CD14-positive monocyte (primary cell): ENCODE results near the gene RBM10. TPM values are rescaled to one million over a fixed set of nuclear protein-coding genes. Genes with fewer than 3 reads are reported as not detected.
A peak's percentile ranks its signal among the peaks of the same experiment; 100 is the strongest.

ENCODE experiments used
- DNase-seq, 3 donors: peaks; one replicate each; pipeline ENCODE4 v3.0.0-alpha.2; 2011 to 2022
- H2AFZ ChIP-seq: 2 replicates; pipeline ENCODE4 v1.6.0; 2012; ENCODE audit warnings: mild to moderate bottlenecking, low read depth, low read length, inconsistent platforms; ENCODE audit not compliant: insufficient read depth, poor library complexity, severe bottlenecking
- H3K27ac ChIP-seq, 2 donors: 1 replicate in 1 of 2; 2 replicates in 1 of 2; pipeline ENCODE4 v1.5.1; 2012 to 2013; ENCODE audit warnings: low read length in 2 of 2, control low read depth in 1 of 2, inconsistent platforms in 1 of 2, low read depth in 1 of 2, mild to moderate bottlenecking in 1 of 2
- H3K27me3 ChIP-seq, 2 donors: one replicate each; pipeline versions ENCODE4 v1.6.0 to v1.6.1; 2011 to 2013; ENCODE audit warnings: low read length in 2 of 2; ENCODE audit not compliant: control insufficient read depth in 2 of 2, insufficient read depth in 2 of 2
- H3K36me3 ChIP-seq, 2 donors: replicated peaks in 1 of 2; 1 replicate in 1 of 2; 2 replicates in 1 of 2; pipeline versions ENCODE4 v1.5.1 to v1.6.1; 2012 to 2013; ENCODE audit warnings: low read length in 2 of 2, control low read depth in 1 of 2, inconsistent platforms in 1 of 2, mild to moderate bottlenecking in 1 of 2; ENCODE audit not compliant: insufficient read depth in 2 of 2, control insufficient read depth in 1 of 2
- H3K4me1 ChIP-seq, 2 donors: 1 replicate in 1 of 2; 2 replicates in 1 of 2; pipeline versions ENCODE4 v1.5.1 to v1.6.1; 2012 to 2013; ENCODE audit warnings: low read length in 2 of 2, control low read depth in 1 of 2, inconsistent platforms in 1 of 2, mild to moderate bottlenecking in 1 of 2, moderate library complexity in 1 of 2; ENCODE audit not compliant: insufficient read depth in 2 of 2, control insufficient read depth in 1 of 2
- H3K4me2 ChIP-seq: replicated peaks from 2 replicates; pipeline ENCODE3; 2012; ENCODE audit warnings: low read length, moderate library complexity, mild to moderate bottlenecking; ENCODE audit not compliant: poor library complexity, severe bottlenecking; ENCODE audit errors: extremely low read depth
- H3K4me3 ChIP-seq, 3 experiments: fragments of 200-600 bp in 1 of 3; sonication (generic) in 1 of 3; replicated peaks in 1 of 3; 1 replicate in 2 of 3; 2 replicates in 1 of 3; pipeline ENCODE4 v1.5.1; 2011 to 2013; ENCODE audit warnings: low read length in 3 of 3, mild to moderate bottlenecking in 3 of 3, control low read depth in 2 of 3, low read depth in 2 of 3, inconsistent platforms in 1 of 3, moderate library complexity in 1 of 3
- H3K79me2 ChIP-seq: 2 replicates; pipeline ENCODE4 v1.6.0; 2012; ENCODE audit warnings: mild to moderate bottlenecking, control low read depth, inconsistent platforms, low read length, moderate library complexity; ENCODE audit not compliant: insufficient read depth
- H3K9ac ChIP-seq: 2 replicates; pipeline ENCODE4 v1.6.0; 2017; ENCODE audit warnings: low read length, mild to moderate bottlenecking; ENCODE audit not compliant: insufficient read depth, poor library complexity, severe bottlenecking
- H3K9me3 ChIP-seq, 2 donors: replicated peaks in 1 of 2; 1 replicate in 1 of 2; 2 replicates in 1 of 2; pipeline versions ENCODE4 v1.5.1 to v1.6.1; 2012 to 2013; ENCODE audit warnings: low read length in 2 of 2, control low read depth in 1 of 2; ENCODE audit not compliant: control insufficient read depth in 1 of 2, insufficient read depth in 1 of 2
- H4K20me1 ChIP-seq: 2 replicates; pipeline ENCODE4 v1.6.0; 2012; ENCODE audit warnings: mild to moderate bottlenecking, low read length, control low read depth, moderate library complexity; ENCODE audit not compliant: insufficient read depth
- H3K27ac Mint-ChIP-seq, 7 donors: one replicate each; pipeline ENCODE4 v1.8.0; 2020; ENCODE audit warnings: mild to moderate bottlenecking in 7 of 7, mixed read lengths in 7 of 7, moderate library complexity in 6 of 7, inconsistent platforms in 2 of 7
- H3K27me3 Mint-ChIP-seq, 3 donors: one replicate each; pipeline ENCODE4 v1.8.0; 2021 to 2022; ENCODE audit warnings: low read depth in 3 of 3, mild to moderate bottlenecking in 3 of 3, mixed read lengths in 3 of 3, moderate library complexity in 3 of 3, inconsistent platforms in 1 of 3
- H3K36me3 Mint-ChIP-seq, 2 donors: one replicate each; pipeline ENCODE4 v1.8.0; 2020; ENCODE audit warnings: mixed read lengths in 2 of 2, inconsistent platforms in 1 of 2, mild to moderate bottlenecking in 1 of 2
- H3K4me1 Mint-ChIP-seq: one replicate; pipeline ENCODE4 v1.8.0; 2020; ENCODE audit warnings: mild to moderate bottlenecking, mixed read lengths
- H3K4me3 Mint-ChIP-seq, 2 donors: one replicate each; pipeline ENCODE4 v1.8.0; 2020; ENCODE audit warnings: mild to moderate bottlenecking in 2 of 2, mixed read lengths in 2 of 2, moderate library complexity in 1 of 2
- H3K9me3 Mint-ChIP-seq, 7 donors: one replicate each; pipeline ENCODE4 v1.8.0; 2020 to 2022; ENCODE audit warnings: mixed read lengths in 7 of 7, mild to moderate bottlenecking in 6 of 7, moderate library complexity in 6 of 7, inconsistent platforms in 2 of 7
- CTCF ChIP-seq: fragments of 200-600 bp; IDR thresholded peaks from one replicate; pipeline ENCODE4 v1.8.0; 2022; ENCODE audit warnings: antibody characterized with exemption, mild to moderate bottlenecking
- WGBS: methylation state at CpG from one replicate; pipeline ENCODE4 v1.1.5; 2013; ENCODE audit warnings: missing lambda C conversion rate; ENCODE audit not compliant: insufficient coverage; 5-methylcytosine and 5-hydroxymethylcytosine counted together
- intact Hi-C, 2 donors: fragments of 100-400 bp; cut with micrococcal nuclease; formaldehyde crosslinking; loops; one replicate each; pipeline versions ENCODE4 v1.15.0 to v1.15.1; 2023
- polyA plus RNA-seq, 3 donors: library from polyadenylated mRNA; depleted of rRNA in 1 of 3; unstranded in 2 of 3; stranded (reverse) in 1 of 3; fragments of 300-500 nt in 2 of 3; fragments of >200 nt in 1 of 3; fragmentation: Illumina TruSeq in 2 of 3; gene quantifications; 1 replicate in 2 of 3; 2 replicates in 1 of 3; pipeline ENCODE4 v1.2.3, GENCODE V29; 2012 to 2021

Gene RBM10
- polyA plus RNA-seq, 3 donors = 7.3 to 29.4 (median 14.0) TPM

GRCh38 chrX:47218280-47218919 is 73.4 kb downstream of the RBM10 start, which contains the start of gene CDK16:
CDK16 (plus strand) TSS chrX:47218681; CDS start chrX:47223558, 4,877 bp downstream.
- Mint-ChIP-seq H3K4me3 (peak within 1 kb of the TSS; percentile 89 to 93), H3K27me3 (peaks cover 0 to 18% (median 0%) of the 10 kb centered on the region in 3 donors), H3K36me3 (peaks cover 36 to 51% of the 10 kb centered on the region in 2 donors), H3K27ac (peak within 1 kb of the TSS; percentile 95 to 99 (median 98)), H3K4me1 (peaks cover 45% of the 10 kb centered on the region), H3K9me3 (peaks cover 0 to 14% (median 0%) of the 10 kb centered on the region in 7 donors)
- Histone ChIP-seq H3K9ac (peak within 1 kb of the TSS; percentile 92), H3K27me3 (no peaks in the 10 kb centered on the region), H3K4me3 (peak within 1 kb of the TSS; percentile 71 to 88 (median 79)), H3K79me2 (peaks cover 37% of the 10 kb centered on the region), H3K4me2 (peak within 1 kb of the TSS; percentile 88), H3K9me3 (no peaks in the 10 kb centered on the region), H3K27ac (peak within 1 kb of the TSS; percentile 95 to 98), H2AFZ (peak within 1 kb of the TSS; percentile 79), H4K20me1 (peaks cover 66% of the 10 kb centered on the region), H3K36me3 (peaks cover 26 to 47% of the 10 kb centered on the region in 2 donors), H3K4me1 (peaks cover 28 to 39% of the 10 kb centered on the region in 2 donors)
- no peak for TF ChIP-seq CTCF
- intact Hi-C loops = loop anchor here in 1 of 2 donors (2.0 kb wide), 1 partner anchor 14 kb away; the partner anchor contains the start of gene USP11
- WGBS = under 1% methylated on average over 53 of the region's 61 CpGs
- peak; percentile 67 to 88 (median 80) for DNase-seq

GRCh38 chrX:47218920-47219815 is 74.1 kb downstream of the RBM10 start:
- H3K9me3 ChIP-seq = no peaks in the 10 kb centered on the region
- intact Hi-C loops = loop anchor here in 1 of 2 donors (2.0 kb wide), 1 partner anchor 14 kb away; the partner anchor contains the start of gene USP11
- H3K27me3 Mint-ChIP-seq = peaks cover 0 to 21% (median 0%) of the 10 kb centered on the region in 3 donors
- H3K79me2 ChIP-seq = peaks cover 37% of the 10 kb centered on the region
- H3K4me1 ChIP-seq = peaks cover 28 to 39% of the 10 kb centered on the region in 2 donors
- WGBS = under 1% methylated on average over 41 of the region's 60 CpGs
- peaks cover 28 to 47% of the 10 kb centered on the region in 2 donors for H3K36me3 ChIP-seq
- peak; percentile 3 to 33 (median 31) for DNase-seq
- peak overlapping the region; percentile 88 for H3K4me2 ChIP-seq
- peaks cover 72% of the 10 kb centered on the region for H4K20me1 ChIP-seq
- H3K9ac ChIP-seq = peak overlapping the region; percentile 92
- peaks cover 38 to 51% of the 10 kb centered on the region in 2 donors for H3K36me3 Mint-ChIP-seq
- no peaks in the 10 kb centered on the region for H3K27me3 ChIP-seq
- H3K27ac ChIP-seq = peak overlapping the region; percentile 95 to 98
- peak overlapping the region; percentile 89 to 91 for H3K4me3 Mint-ChIP-seq
- peaks cover 45% of the 10 kb centered on the region for H3K4me1 Mint-ChIP-seq
- H2AFZ ChIP-seq = peak overlapping the region; percentile 79
- no peak for TF ChIP-seq CTCF
- peaks cover 0 to 14% (median 0%) of the 10 kb centered on the region in 7 donors for H3K9me3 Mint-ChIP-seq
- peak overlapping the region; percentile 79 to 98 (median 91) for H3K27ac Mint-ChIP-seq
- peak overlapping the region; percentile 71 to 88 (median 79) for H3K4me3 ChIP-seq
